GM04503 (cell line): ENCODE data around the gene MMP25.
"Not testable (repeated sequence)": the region's sequence is repeated elsewhere in the genome, so short reads cannot be mapped to it uniquely, and the experiment has no call there.

Experiments
- DNase-seq: peaks from one replicate; pipeline ENCODE4 v3.0.0-alpha.2; 2012; ENCODE audit warnings: low read depth

MMP25 gene

DNA sequence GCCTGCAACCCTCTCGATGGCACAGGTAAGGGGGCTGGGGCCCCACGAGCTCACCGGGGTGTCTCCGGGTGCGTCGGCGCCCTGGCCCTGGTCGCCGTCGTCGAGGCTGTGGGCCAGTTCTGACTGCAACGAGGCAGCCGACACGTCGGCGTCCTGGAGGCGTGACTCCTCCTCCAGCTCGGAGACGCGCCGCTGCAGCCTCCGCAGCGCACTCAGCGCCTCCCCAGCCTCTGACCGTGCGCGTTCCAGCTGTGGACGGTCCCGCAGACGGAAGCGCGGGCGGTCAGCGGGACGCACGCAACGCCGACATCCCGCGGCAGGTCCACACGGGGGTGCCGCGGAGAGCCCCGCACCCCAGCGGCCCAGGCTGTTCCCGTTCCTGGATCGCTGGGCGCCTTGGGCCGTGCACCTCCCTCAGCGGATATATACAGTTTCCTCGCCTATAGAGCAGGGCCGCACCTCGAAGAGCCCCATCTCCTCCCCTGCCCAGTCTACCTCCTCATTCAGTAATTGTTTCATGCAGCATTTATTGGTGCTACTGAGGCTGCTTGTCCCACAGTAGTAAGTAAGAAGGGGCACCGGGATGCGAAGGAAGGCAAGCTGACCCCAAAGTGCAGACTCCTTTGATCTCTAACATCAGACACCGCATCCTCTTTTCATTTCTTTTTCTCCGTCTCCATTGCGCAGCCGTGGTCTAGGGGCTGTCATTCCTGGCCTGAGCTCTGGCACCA, 16.7 kb upstream of the MMP25 start:
- DNase-seq = no peak

DNA sequence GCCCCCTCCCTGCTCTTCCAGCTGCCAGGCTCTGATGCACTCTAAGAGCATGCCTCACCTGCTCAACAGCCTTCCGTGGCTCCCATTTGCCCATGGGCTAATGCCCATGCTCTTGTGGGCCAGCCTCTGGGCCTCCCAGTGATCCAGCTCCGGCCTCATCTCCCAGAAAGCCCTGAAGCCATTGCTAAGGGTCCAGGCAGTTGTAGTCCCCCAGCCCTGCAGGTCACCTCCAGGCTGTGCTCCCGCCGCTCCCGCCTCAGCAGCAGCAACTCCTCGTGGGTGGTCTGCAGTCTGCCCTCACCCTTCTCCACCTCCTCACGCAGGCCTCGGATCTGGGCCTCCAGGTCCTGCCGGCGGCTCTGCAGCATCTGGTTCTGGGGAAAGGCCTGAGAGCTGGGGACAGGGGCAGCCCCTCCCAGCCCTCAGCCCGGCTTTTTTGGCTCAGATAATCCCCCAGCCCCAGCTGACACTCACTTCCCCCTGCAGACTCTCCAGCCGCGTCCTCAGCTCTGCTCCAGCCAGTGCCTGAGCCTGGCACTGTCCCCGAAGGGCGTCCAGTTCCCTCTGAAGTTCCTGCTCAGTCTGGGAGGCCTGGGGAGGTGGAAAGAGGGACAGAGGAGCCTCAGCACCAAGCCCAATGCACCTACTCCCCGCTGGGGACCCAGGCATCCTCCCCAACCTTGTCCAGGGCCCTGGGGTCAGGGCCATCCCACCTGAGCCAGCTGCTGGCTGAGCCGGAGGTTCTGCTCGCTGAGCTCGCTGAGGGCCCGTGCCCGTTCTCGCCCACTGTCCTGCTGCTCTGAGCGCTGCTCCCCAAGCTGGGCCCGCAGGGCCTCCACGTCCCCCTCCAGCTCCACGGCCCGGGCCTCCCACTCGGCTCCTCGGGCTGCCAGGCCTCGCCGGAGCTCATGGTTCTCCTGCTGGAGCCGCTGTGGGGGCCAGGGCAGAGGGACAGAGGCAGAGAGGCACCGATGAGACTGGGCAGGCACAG, 15.8 kb upstream of the MMP25 start:
- DNase-seq = no peak

DNA sequence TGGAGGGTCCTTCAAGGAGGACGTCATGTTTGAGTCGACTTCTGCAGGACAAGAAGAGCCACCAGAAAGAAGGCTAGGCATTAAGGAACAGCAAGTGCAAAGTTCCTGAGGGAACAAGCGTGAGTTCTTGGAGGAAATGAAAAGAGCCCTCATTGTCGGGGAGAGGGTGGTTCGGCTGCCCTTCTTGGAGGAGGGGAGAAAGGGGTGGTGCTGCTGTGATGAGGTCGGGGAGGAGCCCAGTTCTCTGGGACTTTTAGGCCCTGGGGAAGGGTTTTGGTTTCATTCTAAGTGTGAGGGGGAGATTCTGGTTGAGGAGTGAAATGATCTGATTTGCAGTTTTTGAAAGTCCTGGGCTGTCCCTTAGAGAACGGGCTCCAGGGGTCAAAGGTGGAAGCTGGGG, 13.7 kb upstream of the MMP25 start:
- no peak for DNase-seq

DNA sequence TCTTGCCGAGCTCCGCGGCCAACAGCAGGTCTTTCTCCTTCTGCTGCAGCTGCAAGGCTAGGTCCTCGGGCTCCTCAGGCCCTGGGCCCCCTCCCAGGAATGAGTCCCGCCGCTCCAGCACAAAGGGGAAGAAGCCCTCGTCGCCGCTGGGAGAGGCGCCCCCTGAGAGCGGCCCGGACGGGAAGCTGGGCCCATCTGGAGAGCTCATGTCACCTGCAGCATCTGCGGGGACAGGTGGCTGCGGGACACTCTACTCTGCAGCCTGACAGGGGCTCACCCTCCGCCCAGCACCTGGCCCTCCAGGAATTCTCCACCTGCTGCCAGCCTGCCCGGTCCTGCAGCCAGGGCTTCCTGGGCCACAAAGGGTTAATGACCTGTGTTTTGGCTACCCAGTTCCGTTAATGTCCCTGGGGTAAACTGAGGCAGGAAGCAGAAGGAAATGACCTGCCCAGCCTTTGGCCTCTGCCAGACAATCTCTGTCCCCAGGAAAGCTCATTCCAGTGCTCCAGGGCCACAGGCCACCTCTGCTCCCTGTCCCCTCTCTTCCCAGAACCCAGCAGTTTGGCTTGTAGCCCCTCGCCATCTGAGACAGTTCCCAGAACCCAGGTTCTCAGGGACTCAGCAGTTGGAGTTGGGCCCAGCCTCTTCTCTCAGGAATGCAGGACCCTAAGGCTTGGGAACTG, 10.9 kb upstream of the MMP25 start:
- no peak for DNase-seq

- no peak for DNase-seq
Observed at GRCh38 chr16:3035972-3036725, 10.2 kb upstream of the MMP25 start.

GRCh38 chr16:3036726-3037315, 9.5 kb upstream of the MMP25 start, which contains the start of gene BICDL2:
BICDL2 (minus strand) TSS chr16:3036944; CDS start chr16:3035496, 1,448 bp downstream.
- no peak for DNase-seq

DNA sequence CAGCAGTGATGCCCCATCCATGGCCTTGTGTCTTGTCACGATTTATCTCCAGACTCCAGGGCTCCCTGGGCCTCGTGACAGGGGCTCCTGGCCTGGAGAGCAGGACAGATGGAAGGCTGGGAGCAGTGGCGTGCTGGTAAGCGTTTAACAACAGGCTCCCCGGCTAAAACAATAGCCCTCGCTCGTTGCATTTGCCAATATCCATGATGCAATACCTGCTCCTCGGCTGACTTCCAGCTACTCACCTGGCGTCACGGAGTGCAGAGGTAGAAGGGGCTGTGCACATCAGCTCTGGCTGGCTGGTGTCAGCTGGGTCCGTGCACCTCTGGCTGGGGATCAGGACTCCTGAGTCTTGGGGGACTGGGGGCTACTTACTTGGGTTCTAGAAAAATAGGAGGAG, 8.1 kb upstream of the MMP25 start:
- DNase-seq = no peak

DNA sequence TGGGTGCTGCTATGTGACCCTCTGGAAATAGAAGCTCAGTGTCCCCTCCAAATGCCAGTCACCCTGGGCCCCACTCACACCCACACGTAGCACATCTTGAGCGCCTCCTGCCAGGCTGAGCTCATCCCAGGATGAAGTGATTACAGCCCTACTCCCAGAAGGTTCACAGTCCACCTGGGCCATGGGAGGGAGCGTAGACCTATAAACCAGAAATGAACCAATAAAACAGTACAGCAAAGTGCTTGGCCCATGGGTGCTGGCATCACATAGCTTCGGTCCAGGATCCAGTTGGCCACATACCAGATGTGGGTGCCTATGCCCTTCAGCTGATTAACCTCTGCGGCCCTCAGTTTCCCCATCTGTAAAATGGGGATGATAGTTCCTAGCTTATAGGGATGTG, 7.5 kb upstream of the MMP25 start:
- DNase-seq = no peak

DNA sequence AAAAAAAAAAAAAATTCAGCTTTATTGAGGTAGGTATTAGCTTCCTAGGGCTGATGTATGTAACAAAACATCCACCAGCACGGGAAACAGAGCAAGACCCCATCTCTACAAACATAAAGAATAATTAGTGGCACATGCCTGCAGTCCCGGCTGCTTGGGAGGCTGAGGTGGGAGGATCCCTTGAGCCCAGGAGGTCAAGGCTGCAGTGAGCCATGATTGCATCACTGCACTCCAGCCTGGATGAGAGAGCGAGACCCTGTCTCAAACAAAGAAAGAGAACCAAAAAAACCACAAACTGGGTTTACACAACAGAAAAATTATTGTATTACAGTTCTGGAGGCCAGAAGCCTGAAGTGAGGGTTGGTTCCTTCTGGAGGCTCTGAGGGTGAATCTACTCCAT, 4.0 kb upstream of the MMP25 start:
- DNase-seq = no peak

DNA sequence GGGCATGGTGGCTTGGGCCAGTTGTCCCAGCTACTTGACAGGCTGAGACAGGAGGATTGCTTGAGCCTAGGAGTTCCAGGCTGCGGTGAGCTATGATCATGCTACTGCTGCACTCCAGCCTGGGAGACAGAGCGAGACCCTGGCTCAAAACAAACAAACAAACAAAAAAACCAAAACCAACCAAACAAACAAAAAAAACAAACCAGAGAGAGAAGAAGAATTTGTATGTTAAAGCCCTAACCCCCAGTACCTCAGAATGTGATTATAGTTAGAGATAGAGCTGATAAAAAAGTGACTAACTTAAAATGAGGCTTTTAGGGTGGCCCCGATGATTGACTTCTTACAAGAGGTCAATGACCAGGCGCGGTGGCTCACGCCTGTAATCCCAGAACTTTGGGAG, 1.7 kb upstream of the MMP25 start:
- DNase-seq = no peak

- no peak for DNase-seq
Observed at GRCh38 chr16:3046641-3047386, 453 bp downstream of the MMP25 start.

GRCh38 chr16:3047387-3047720, 993 bp downstream of the MMP25 start:
- DNase-seq = no peak

DNA sequence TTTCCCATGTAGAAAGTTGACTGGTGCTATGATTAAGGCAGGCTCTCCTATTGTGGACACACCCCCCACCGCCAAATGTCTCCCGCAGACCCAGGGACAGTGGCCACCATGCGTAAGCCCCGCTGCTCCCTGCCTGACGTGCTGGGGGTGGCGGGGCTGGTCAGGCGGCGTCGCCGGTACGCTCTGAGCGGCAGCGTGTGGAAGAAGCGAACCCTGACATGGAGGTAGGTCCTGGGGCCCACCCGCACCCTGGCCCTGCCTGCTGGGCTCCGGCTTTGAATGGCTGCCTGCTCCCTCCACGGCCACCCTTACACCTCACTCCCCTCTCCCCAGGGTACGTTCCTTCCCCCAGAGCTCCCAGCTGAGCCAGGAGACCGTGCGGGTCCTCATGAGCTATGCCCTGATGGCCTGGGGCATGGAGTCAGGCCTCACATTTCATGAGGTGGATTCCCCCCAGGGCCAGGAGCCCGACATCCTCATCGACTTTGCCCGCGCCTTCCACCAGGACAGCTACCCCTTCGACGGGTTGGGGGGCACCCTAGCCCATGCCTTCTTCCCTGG, 3.6 kb downstream of the MMP25 start:
- no peak for DNase-seq

DNA sequence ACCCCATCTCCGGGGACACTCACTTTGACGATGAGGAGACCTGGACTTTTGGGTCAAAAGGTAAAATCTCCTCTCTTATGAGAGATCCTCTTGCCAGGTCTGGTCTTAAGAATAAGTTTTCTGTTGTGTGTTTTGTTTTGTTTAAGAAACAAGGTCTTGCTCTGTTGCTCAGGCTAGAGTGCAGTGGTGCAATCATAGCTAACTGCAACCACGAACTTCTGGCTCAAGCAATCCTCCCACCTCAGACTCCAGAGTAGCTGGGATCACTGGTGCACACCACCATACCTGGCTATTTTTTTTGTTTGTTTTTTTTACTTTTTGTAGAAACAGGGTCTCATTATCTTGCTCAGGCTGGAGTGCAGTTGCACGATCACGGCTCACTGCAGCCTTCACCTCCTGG, 4.1 kb downstream of the MMP25 start:
- DNase-seq = no peak

- DNase-seq = no peak
Observed at GRCh38 chr16:3051009-3051408, 4.6 kb downstream of the MMP25 start.

DNA sequence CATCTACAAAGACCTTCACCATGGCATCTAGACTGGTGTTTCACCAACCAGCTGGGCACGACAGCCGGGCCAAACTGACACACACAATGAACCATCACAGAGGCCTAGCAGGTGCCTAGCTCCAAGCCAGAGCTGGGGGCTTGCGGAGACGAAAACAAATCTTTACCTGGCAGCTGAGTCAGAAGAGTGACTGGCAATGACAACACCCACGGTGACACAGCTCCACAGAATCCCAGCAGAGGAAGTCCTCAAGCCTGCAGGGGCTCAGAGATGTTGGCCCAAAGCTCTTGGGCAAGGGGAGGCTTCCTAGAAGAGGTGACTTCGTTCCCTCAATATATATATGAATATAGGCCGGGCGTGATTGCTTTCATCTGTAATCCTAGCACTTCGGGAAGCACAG, 5.1 kb downstream of the MMP25 start:
- no peak for DNase-seq

GRCh38 chr16:3052571-3053329, 6.4 kb downstream of the MMP25 start:
- DNase-seq = not testable (repeated sequence)

DNA sequence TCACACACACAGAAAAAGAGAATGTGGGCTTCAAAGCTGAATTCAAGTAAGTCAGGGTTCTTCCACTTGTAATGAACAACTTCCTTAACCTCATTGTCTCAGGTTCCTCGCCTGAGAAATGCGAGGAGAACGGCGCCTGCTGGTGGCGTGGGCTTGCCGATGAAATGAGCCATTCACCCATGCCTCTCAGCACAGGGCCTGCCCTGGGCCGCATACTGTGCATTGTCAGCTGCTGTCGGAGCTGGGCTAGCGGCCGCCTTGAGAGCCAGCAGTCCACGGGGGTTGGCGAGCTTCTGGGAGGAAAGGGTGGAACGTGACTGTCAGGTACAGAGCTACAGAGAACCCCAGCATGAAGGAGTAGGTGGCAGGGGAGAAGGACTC, 7.0 kb downstream of the MMP25 start:
- not testable (repeated sequence) for DNase-seq

- no peak for DNase-seq
Observed at GRCh38 chr16:3054965-3055733, 8.8 kb downstream of the MMP25 start.
